OCI-LY1 (cell line): ENCODE measurements around the gene GMPPB.

Source experiments
- H2AFZ ChIP-seq: fragments of 200-600 bp; sonication (generic), shearing (Covaris generic); 2 replicates; pipeline ENCODE4 v1.6.0; 2014; ENCODE audit warnings: antibody characterized with exemption, mild to moderate bottlenecking, low read length
- H3F3A ChIP-seq: fragments of 200-600 bp; sonication (generic), shearing (Covaris generic); 2 replicates; pipeline ENCODE4 v1.6.0; 2014; ENCODE audit warnings: mild to moderate bottlenecking, antibody characterized with exemption, low read length, moderate library complexity; ENCODE audit not compliant: insufficient read depth
- H3K27ac ChIP-seq: fragments of 200-600 bp; sonication (generic); 2 replicates; pipeline ENCODE4 v1.5.1; 2014; ENCODE audit warnings: low read length, mixed run types, mild to moderate bottlenecking, low read depth; ENCODE audit not compliant: poor library complexity, severe bottlenecking
- H3K27me3 ChIP-seq: fragments of 200-600 bp; sonication (generic); 2 replicates; pipeline ENCODE4 v1.6.0; 2014; ENCODE audit warnings: antibody characterized with exemption, mild to moderate bottlenecking, low read length, moderate library complexity; ENCODE audit not compliant: insufficient read depth
- H3K36me3 ChIP-seq: fragments of 200-600 bp; sonication (generic); 2 replicates; pipeline ENCODE4 v1.6.1; 2014; ENCODE audit warnings: mild to moderate bottlenecking, antibody characterized with exemption, low read length, moderate library complexity, mixed read lengths; ENCODE audit not compliant: insufficient read depth
- H3K4me1 ChIP-seq: fragments of 200-600 bp; sonication (generic); 2 replicates; pipeline ENCODE4 v1.5.1; 2014; ENCODE audit warnings: mild to moderate bottlenecking, low read length, moderate library complexity; ENCODE audit not compliant: insufficient read depth, severe bottlenecking
- H3K4me2 ChIP-seq: fragments of 200-600 bp; sonication (generic), shearing (Covaris generic); 2 replicates; pipeline ENCODE4 v1.6.1; 2014; ENCODE audit warnings: low read length
- H3K4me3 ChIP-seq: fragments of 200-600 bp; sonication (generic); 2 replicates; pipeline ENCODE4 v1.5.1; 2014; ENCODE audit warnings: low read length, low read depth, mild to moderate bottlenecking, mixed read lengths; ENCODE audit not compliant: poor library complexity, severe bottlenecking
- H3K79me2 ChIP-seq: fragments of 200-600 bp; shearing (Covaris generic); 2 replicates; pipeline ENCODE4 v1.6.1; 2016; ENCODE audit warnings: mixed run types, low read length, mixed read lengths; ENCODE audit not compliant: insufficient read depth
- H3K9ac ChIP-seq: fragments of 200-600 bp; sonication (generic), shearing (Covaris generic); 2 replicates; pipeline ENCODE4 v1.6.1; 2014; ENCODE audit warnings: mild to moderate bottlenecking, low read length, mixed read lengths
- H3K9me2 ChIP-seq: fragments of 200-600 bp; sonication (generic), shearing (Covaris generic); 2 replicates; pipeline ENCODE4 v1.6.1; 2014; ENCODE audit warnings: low read depth, mild to moderate bottlenecking, low read length, mixed read lengths
- H3K9me3 ChIP-seq: fragments of 200-600 bp; shearing (Covaris generic); 2 replicates; pipeline ENCODE4 v1.6.1; 2014; ENCODE audit warnings: low read length, mixed read lengths
- H4K20me1 ChIP-seq: fragments of 200-600 bp; sonication (generic), shearing (Covaris generic); 2 replicates; pipeline ENCODE4 v1.6.0; 2016; ENCODE audit warnings: mild to moderate bottlenecking, low read length; ENCODE audit not compliant: insufficient read depth
- CTCF ChIP-seq: fragments of 200-600 bp; sonication (generic), shearing (Covaris generic); IDR thresholded peaks from 2 replicates; pipeline ENCODE4 v1.5.1; 2017; ENCODE audit warnings: mild to moderate bottlenecking, antibody characterized with exemption, low read length, moderate library complexity, mixed read lengths
- EZH2 ChIP-seq: fragments of 200-600 bp; sonication (generic), shearing (Covaris generic); IDR thresholded peaks from 2 replicates; pipeline ENCODE4 v1.8.0; 2017; ENCODE audit warnings: borderline replicate concordance, mixed run types, mild to moderate bottlenecking, antibody characterized with exemption, low read length, moderate library complexity, mixed read lengths

Gene GMPPB

DNA sequence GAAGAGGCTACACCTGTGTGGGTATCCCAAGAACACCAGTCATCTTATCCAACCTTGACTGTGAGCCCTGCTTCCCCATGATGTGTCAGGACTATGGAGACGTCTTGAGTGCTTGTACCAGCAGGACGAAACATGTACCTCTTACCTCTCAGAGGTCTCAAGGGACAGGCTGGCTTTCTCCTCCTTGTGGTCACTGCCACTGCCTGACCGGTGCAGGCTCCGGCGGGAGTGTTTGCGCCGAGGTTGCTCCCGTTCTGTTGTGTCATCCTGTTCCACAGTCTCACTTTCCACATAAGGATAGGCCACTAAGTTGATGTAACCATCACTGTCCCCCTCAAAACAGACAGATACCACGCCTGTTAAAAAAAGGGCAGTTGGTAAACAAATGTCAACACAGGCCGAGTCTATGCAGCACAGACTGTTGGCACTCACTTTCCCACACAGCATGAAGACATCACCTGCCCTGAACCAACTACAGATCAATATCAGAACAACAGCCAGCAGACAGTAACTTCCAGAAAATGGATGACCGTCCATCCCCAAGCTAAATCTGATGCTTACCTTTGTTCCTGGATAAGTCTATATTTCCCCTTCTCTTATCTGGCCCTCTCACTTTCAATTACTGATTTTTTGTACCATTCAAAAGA, 14.4 kb upstream of the GMPPB start:
- H3K9me2 ChIP-seq, result no peaks in the 10 kb centered on the region
- H3K4me2 ChIP-seq, result no peak overlapping the region
- H3K36me3 ChIP-seq, result peaks cover 47% of the 10 kb centered on the region
- H2AFZ ChIP-seq, result no peak overlapping the region
- no peaks in the 10 kb centered on the region for H3K79me2 ChIP-seq
- H3K9me3 ChIP-seq, result no peaks in the 10 kb centered on the region
- no peak overlapping the region for H3K9ac ChIP-seq
- no peaks in the 10 kb centered on the region for H3K4me1 ChIP-seq
- H3K27me3 ChIP-seq, result no peaks in the 10 kb centered on the region
- no peak overlapping the region for H3K4me3 ChIP-seq
- H4K20me1 ChIP-seq, result no peaks in the 10 kb centered on the region
- no peaks in the 10 kb centered on the region for H3F3A ChIP-seq
- no peak overlapping the region for H3K27ac ChIP-seq
- no peak for TF ChIP-seq CTCF
- no peak for TF ChIP-seq EZH2

DNA sequence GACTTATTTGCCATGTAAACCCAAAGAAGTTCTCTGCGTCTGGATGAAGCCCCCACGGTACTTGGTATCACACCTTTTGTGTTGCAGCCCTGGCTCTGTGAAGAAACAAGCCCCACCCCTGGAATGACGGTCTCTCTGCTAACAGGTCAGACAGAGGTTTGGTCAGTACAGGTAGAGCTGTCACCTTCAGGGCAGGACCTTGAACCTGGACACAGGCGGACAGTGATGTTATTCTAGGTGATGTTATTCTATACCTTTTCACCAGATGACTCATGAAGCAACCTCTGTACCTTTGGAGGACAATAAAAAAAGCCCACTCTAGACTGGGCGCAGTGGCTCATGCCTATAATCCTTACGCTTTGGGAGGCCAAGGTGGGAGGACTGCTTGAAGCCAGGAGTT, 11.0 kb upstream of the GMPPB start:
- H3K4me2 ChIP-seq, result no peak overlapping the region
- TF ChIP-seq CTCF (no peak), EZH2 (no peak)
- H3K36me3 ChIP-seq, result peaks cover 68% of the 10 kb centered on the region
- no peak overlapping the region for H3K4me3 ChIP-seq
- no peak overlapping the region for H2AFZ ChIP-seq
- no peaks in the 10 kb centered on the region for H3K27me3 ChIP-seq
- H3K9me3 ChIP-seq, result no peaks in the 10 kb centered on the region
- H3K27ac ChIP-seq, result no peak overlapping the region
- no peak overlapping the region for H3K9ac ChIP-seq
- H3K4me1 ChIP-seq, result no peaks in the 10 kb centered on the region
- H3K79me2 ChIP-seq, result no peaks in the 10 kb centered on the region
- no peaks in the 10 kb centered on the region for H3K9me2 ChIP-seq
- no peaks in the 10 kb centered on the region for H4K20me1 ChIP-seq
- no peaks in the 10 kb centered on the region for H3F3A ChIP-seq

- TF ChIP-seq CTCF (no peak), EZH2 (no peak)
- Histone ChIP-seq H2AFZ (no peak overlapping the region), H3K79me2 (no peaks in the 10 kb centered on the region), H3K36me3 (peaks cover 64% of the 10 kb centered on the region), H3K27me3 (no peaks in the 10 kb centered on the region), H3K9me3 (no peaks in the 10 kb centered on the region), H3K4me1 (no peaks in the 10 kb centered on the region), H3K27ac (no peak overlapping the region), H3K9ac (no peak overlapping the region), H3K4me2 (no peak overlapping the region), H3F3A (no peaks in the 10 kb centered on the region), H3K4me3 (no peak overlapping the region), H4K20me1 (no peaks in the 10 kb centered on the region), H3K9me2 (no peaks in the 10 kb centered on the region)
Observed at GRCh38 chr3:49733551-49733950, 9.8 kb upstream of the GMPPB start.
